Panc1 (cell line): ENCODE results near the gene AHR. TPM values are rescaled to one million over a fixed set of nuclear protein-coding genes. Genes with fewer than 3 reads are reported as not detected.
A peak's percentile ranks its signal among the peaks of the same experiment; 100 is the strongest.

ENCODE experiments used
- ATAC-seq: fragments of 200-7000 bp; cut with Tn5 transposase; 2 replicates; pipeline ENCODE4 v1.9.1; 2020; ENCODE audit warnings: mild to moderate bottlenecking, moderate library complexity
- BruUV-seq: library from RNA; stranded (reverse); fragments of 400-500 nt; replicated peaks from 2 replicates; lab custom pipeline; 2021; lab: Mats Ljungman, UMichigan
- CTCF ChIA-PET: fragments of 300-600 bp; sonication (Branson Sonifier 250); formaldehyde crosslinking; loops from one replicate; lab custom pipeline; 2022; ENCODE audit warnings: antibody characterized with exemption; lab: Charles Lee
- POLR2A ChIA-PET: fragments of 300-600 bp; sonication (Branson Sonifier 250); formaldehyde crosslinking; loops from one replicate; lab custom pipeline; 2022; ENCODE audit warnings: antibody characterized with exemption; lab: Charles Lee
- DNase-seq: peaks from one replicate; pipeline ENCODE4 v3.0.0-alpha.2; 2010; ENCODE audit warnings: low read depth, low spot score
- H3K27ac ChIP-seq: 2 replicates; pipeline ENCODE4 v1.5.1; 2011; ENCODE audit warnings: mild to moderate bottlenecking, low read length, inconsistent platforms
- H3K27me3 ChIP-seq: fragments of 200-500 bp; sonication (Bioruptor generic); 2 replicates; pipeline ENCODE4 v1.6.0; 2014; ENCODE audit warnings: low read length, inconsistent platforms; ENCODE audit not compliant: control insufficient read depth, insufficient read depth
- H3K36me3 ChIP-seq: fragments of 200-500 bp; sonication (Bioruptor generic); 2 replicates; pipeline ENCODE4 v1.5.1; 2014; ENCODE audit warnings: inconsistent platforms, mild to moderate bottlenecking, low read length, moderate library complexity; ENCODE audit not compliant: control insufficient read depth, insufficient read depth
- H3K4me1 ChIP-seq: 2 replicates; pipeline ENCODE4 v1.5.1; 2011; ENCODE audit warnings: inconsistent platforms, mild to moderate bottlenecking, low read length, moderate library complexity; ENCODE audit not compliant: control insufficient read depth, insufficient read depth
- H3K4me3 ChIP-seq, 2 experiments: 2 replicates each; pipeline ENCODE4 v1.5.1; 2011 to 2012; ENCODE audit warnings: low read depth in 2 of 2, low read length in 2 of 2, mild to moderate bottlenecking in 2 of 2, inconsistent platforms in 1 of 2, moderate library complexity in 1 of 2
- H3K9me3 ChIP-seq: fragments of 200-500 bp; sonication (Bioruptor generic); 2 replicates; pipeline ENCODE4 v1.5.1; 2014; ENCODE audit warnings: low read depth, mild to moderate bottlenecking, inconsistent platforms, low read length, moderate library complexity; ENCODE audit not compliant: control insufficient read depth, insufficient read depth
- CTCF ChIP-seq: fragments of 450-650 bp; IDR thresholded peaks from 2 replicates; pipeline ENCODE4 v1.5.1; 2017; ENCODE audit warnings: mild to moderate bottlenecking
- POLR2AphosphoS5 ChIP-seq: IDR thresholded peaks from 2 replicates; pipeline ENCODE4 v1.6.1; 2012; ENCODE audit warnings: mild to moderate bottlenecking, low read depth, low read length, moderate library complexity
- REST ChIP-seq, 2 experiments: IDR thresholded peaks; 2 replicates each; pipeline ENCODE4 v1.6.1; 2011 to 2012; ENCODE audit warnings: low read depth in 2 of 2, control low read depth in 1 of 2, low read length in 1 of 2, mild to moderate bottlenecking in 1 of 2, moderate library complexity in 1 of 2; ENCODE audit not compliant: insufficient read depth in 1 of 2
- SIN3A ChIP-seq: IDR thresholded peaks from 2 replicates; pipeline ENCODE4 v1.6.1; 2012; ENCODE audit warnings: low read depth, mild to moderate bottlenecking, low read length, moderate library complexity, borderline replicate concordance; ENCODE audit not compliant: insufficient read depth
- TCF7L2 ChIP-seq: IDR thresholded peaks from 2 replicates; pipeline ENCODE4 v1.6.1; 2011; ENCODE audit warnings: mild to moderate bottlenecking, low read depth, low read length, inconsistent platforms
- in situ Hi-C: cut with HindIII; loops from 2 replicates; pipeline ENCODE4 v1.10.0; 2016; ENCODE audit warnings: low sequenced_read_pairs, low pct_unique_long_range_greater_than_20kb
- intact Hi-C: fragments of 100-400 bp; cut with micrococcal nuclease; formaldehyde crosslinking; loops from one replicate; pipeline ENCODE4 v1.10.0; 2022; ENCODE audit not compliant: unreplicated experiment
- total RNA-seq: library from RNA; stranded (reverse); gene quantifications from one replicate; pipeline ENCODE4 v1.2.1, GENCODE V29; 2021; ENCODE audit not compliant: unreplicated experiment

Gene AHR
- total RNA-seq, 1 experiment from 2014 or later: 36.6 TPM

- in situ Hi-C loops: no loop called here
- ATAC-seq (no peak), DNase-seq (no peak)
- Histone ChIP-seq H3K4me3 (no peak overlapping the region), H3K4me1 (peaks cover 49% of the 10 kb centered on the region), H3K27me3 (no peaks in the 10 kb centered on the region), H3K27ac (peak overlapping the region; percentile 68), H3K9me3 (no peaks in the 10 kb centered on the region), H3K36me3 (no peaks in the 10 kb centered on the region)
- TF ChIP-seq CTCF (no peak), SIN3A (no peak), REST (IDR thresholded peaks at IDR 0.05; ENCODE audit: insufficient read depth in 1 of 2, low read depth in 2 of 2, low read length in 1 of 2) (no peak), TCF7L2 (no peak), POLR2AphosphoS5 (no peak)
- intact Hi-C loops: loop anchor here (10.0 kb wide), 1 partner anchor 413 kb away; no protein-coding TSS in a partner anchor
- no TSS peak for BruUV-seq
- CTCF ChIA-PET: interaction anchor here (0.6 kb wide), 1 partner anchor 10 kb away, joined by 4 read pairs; the partner anchor contains the start of gene AHR
- POLR2A ChIA-PET: no interaction called here
Measured at GRCh38 chr7:17307969-17308648, 9.7 kb downstream of the AHR start.

- Histone ChIP-seq H3K27ac (no peak overlapping the region), H3K4me1 (peaks cover 21% of the 10 kb centered on the region), H3K9me3 (no peaks in the 10 kb centered on the region), H3K4me3 (no peak overlapping the region), H3K27me3 (no peaks in the 10 kb centered on the region), H3K36me3 (no peaks in the 10 kb centered on the region)
- TF ChIP-seq POLR2AphosphoS5 (no peak), REST (IDR thresholded peaks at IDR 0.05; ENCODE audit: insufficient read depth in 1 of 2, low read depth in 2 of 2, low read length in 1 of 2) (no peak), TCF7L2 (no peak), SIN3A (no peak), CTCF (no peak)
- in situ Hi-C loops (no loop called here), intact Hi-C loops (no loop called here)
- ChIA-PET POLR2A (no interaction called here), CTCF (no interaction called here)
- no TSS peak for BruUV-seq
- no peak for DNase-seq
- ATAC-seq: no peak
Measured at GRCh38 chr7:17311194-17311593, 12.7 kb downstream of the AHR start.
